ENCODE results near the gene MYO1D. TPM values are rescaled to one million over a fixed set of nuclear protein-coding genes. Genes with fewer than 3 reads are reported as not detected.

Gene MYO1D
- total RNA-seq, 1 experiment from 2014 or later = 206 TPM

GRCh38 chr17:32733401-32733800 is 143.5 kb downstream of the MYO1D start:
- Histone ChIP-seq H3K36me3 (ENCODE audit: control insufficient read depth, insufficient read depth, low read length) (peaks cover 8% of the 10 kb centered on the region), H3K9me3 (peaks cover 5% of the 10 kb centered on the region; the same call in 1 of the 2 replicates), H3K4me1 (no peaks in the 10 kb centered on the region), H3K4me3 (ENCODE audit: low read depth, low read length) (no peak overlapping the region), H3K27me3 (replicated peaks; ENCODE audit: control insufficient read depth, insufficient read depth, low read length) (no peaks in the 10 kb centered on the region)
- Mint-ChIP-seq H3K36me3 (ENCODE audit: insufficient read depth, unreplicated experiment) (peaks cover 85% of the 10 kb centered on the region), H3K27me3 (ENCODE audit: insufficient read depth, unreplicated experiment) (no peaks in the 10 kb centered on the region), H3K9me3 (ENCODE audit: unreplicated experiment) (no peaks in the 10 kb centered on the region), H3K27ac (ENCODE audit: unreplicated experiment) (no peak overlapping the region), H3K4me3 (ENCODE audit: unreplicated experiment) (no peak overlapping the region), H3K4me1 (ENCODE audit: low read depth, unreplicated experiment) (no peaks in the 10 kb centered on the region)
- ChIA-PET CTCF (no interaction called here), POLR2A (no interaction called here)
- BruUV-seq (replicated peaks) = no TSS peak
- no peak for DNase-seq
- intact Hi-C loops (cut with micrococcal nuclease; ENCODE audit: unreplicated experiment) = no loop called here
- TF ChIP-seq CTCF (IDR thresholded peaks at IDR 0.05; ENCODE audit: insufficient read depth in 1 of 2, low read depth in 1 of 2, low read length in 1 of 2, severe bottlenecking in 1 of 2, unreplicated experiment in 1 of 2) = no peak

- H3K36me3 Mint-ChIP-seq (ENCODE audit: insufficient read depth, unreplicated experiment) = peaks cover 90% of the 10 kb centered on the region
- H3K27me3 Mint-ChIP-seq (ENCODE audit: insufficient read depth, unreplicated experiment) = no peaks in the 10 kb centered on the region
- Histone ChIP-seq H3K4me3 (ENCODE audit: low read depth, low read length) (no peak overlapping the region), H3K27me3 (replicated peaks; ENCODE audit: control insufficient read depth, insufficient read depth, low read length) (no peaks in the 10 kb centered on the region), H3K4me1 (no peaks in the 10 kb centered on the region), H3K9me3 (peaks cover 5% of the 10 kb centered on the region; the same call in 1 of the 2 replicates), H3K36me3 (ENCODE audit: control insufficient read depth, insufficient read depth, low read length) (peaks cover 8% of the 10 kb centered on the region)
- ChIA-PET CTCF (no interaction called here), POLR2A (no interaction called here)
- no peak for TF ChIP-seq CTCF (IDR thresholded peaks at IDR 0.05; ENCODE audit: insufficient read depth in 1 of 2, low read depth in 1 of 2, low read length in 1 of 2, severe bottlenecking in 1 of 2, unreplicated experiment in 1 of 2)
- no TSS peak for BruUV-seq (replicated peaks)
- H3K9me3 Mint-ChIP-seq (ENCODE audit: unreplicated experiment) = no peaks in the 10 kb centered on the region
- no peak for DNase-seq
- no peaks in the 10 kb centered on the region for H3K4me1 Mint-ChIP-seq (ENCODE audit: low read depth, unreplicated experiment)
- intact Hi-C loops (cut with micrococcal nuclease; ENCODE audit: unreplicated experiment) = no loop called here
- no peak overlapping the region for H3K27ac Mint-ChIP-seq (ENCODE audit: unreplicated experiment)
- H3K4me3 Mint-ChIP-seq (ENCODE audit: unreplicated experiment) = no peak overlapping the region
These were observed 144.0 kb downstream of the MYO1D start for GRCh38 chr17:32732900-32733299.

- CTCF ChIA-PET = interaction anchor here (0.5 kb wide), 1 partner anchor 1187 kb away, joined by 3 read pairs; no protein-coding TSS in a partner anchor
- no peak overlapping the region for H3K27ac Mint-ChIP-seq (ENCODE audit: unreplicated experiment)
- no peak for DNase-seq
These were observed 144.7 kb downstream of the MYO1D start for GRCh38 chr17:32732296-32732642.

More at GRCh38 chr17:32732296-32732642, 144.7 kb downstream of the MYO1D start:
- no peaks in the 10 kb centered on the region for H3K27me3 Mint-ChIP-seq (ENCODE audit: insufficient read depth, unreplicated experiment)
- peaks cover 8% of the 10 kb centered on the region for H3K36me3 ChIP-seq (ENCODE audit: control insufficient read depth, insufficient read depth, low read length)
- no peaks in the 10 kb centered on the region for H3K4me1 ChIP-seq
- no peak overlapping the region for H3K4me3 Mint-ChIP-seq (ENCODE audit: unreplicated experiment)
- no peaks in the 10 kb centered on the region for H3K4me1 Mint-ChIP-seq (ENCODE audit: low read depth, unreplicated experiment)
- no peak for TF ChIP-seq CTCF (IDR thresholded peaks at IDR 0.05; ENCODE audit: insufficient read depth in 1 of 2, low read depth in 1 of 2, low read length in 1 of 2, severe bottlenecking in 1 of 2, unreplicated experiment in 1 of 2)
- H3K36me3 Mint-ChIP-seq (ENCODE audit: insufficient read depth, unreplicated experiment) = peaks cover 93% of the 10 kb centered on the region
- intact Hi-C loops (cut with micrococcal nuclease; ENCODE audit: unreplicated experiment) = no loop called here
- BruUV-seq (replicated peaks) = no TSS peak
- POLR2A ChIA-PET = no interaction called here
- peaks cover 5% of the 10 kb centered on the region; the same call in 1 of the 2 replicates for H3K9me3 ChIP-seq
- H3K9me3 Mint-ChIP-seq (ENCODE audit: unreplicated experiment) = no peaks in the 10 kb centered on the region
- no peaks in the 10 kb centered on the region for H3K27me3 ChIP-seq (replicated peaks; ENCODE audit: control insufficient read depth, insufficient read depth, low read length)
- no peak overlapping the region for H3K4me3 ChIP-seq (ENCODE audit: low read depth, low read length)
